ENCODE measurements around the gene TTC39C.
"Not testable (repeated sequence)": the region's sequence is repeated elsewhere in the genome, so short reads cannot be mapped to it uniquely, and the experiment has no call there.

Gene TTC39C

DNA sequence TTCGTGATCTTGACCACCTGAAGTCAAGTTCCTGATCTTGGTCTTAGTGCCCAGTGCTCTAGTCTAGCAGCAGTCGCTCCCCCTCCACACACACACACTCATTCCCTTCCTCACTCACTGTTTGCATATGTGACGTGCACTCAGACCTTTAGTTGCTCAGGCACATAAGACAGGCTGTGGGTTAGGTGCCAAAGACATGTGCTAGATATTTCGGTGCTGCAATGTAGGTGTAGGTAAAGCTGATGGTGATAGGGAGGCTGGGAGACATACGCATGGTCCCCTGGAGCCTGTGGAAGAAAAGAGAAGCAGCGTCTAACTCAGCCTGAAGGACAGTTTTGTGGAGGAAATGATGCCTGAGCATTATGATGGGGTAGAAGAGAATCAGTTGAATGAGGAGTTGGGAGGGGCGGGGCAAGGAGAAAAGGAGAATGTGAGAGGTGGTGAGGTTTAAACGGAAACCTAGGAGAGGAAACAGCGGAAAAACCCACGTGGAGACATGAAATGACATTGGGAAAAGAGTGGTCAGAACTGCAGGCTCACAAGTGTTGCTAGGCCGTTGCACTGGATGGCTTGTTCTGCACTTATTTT, 3.8 kb downstream of the TTC39C start:
- DNase-seq (ENCODE audit: low read depth): no peak

- no peak for DNase-seq (ENCODE audit: low read depth)
These were observed 5.2 kb downstream of the TTC39C start for GRCh38 chr18:24019641-24020331.

DNA sequence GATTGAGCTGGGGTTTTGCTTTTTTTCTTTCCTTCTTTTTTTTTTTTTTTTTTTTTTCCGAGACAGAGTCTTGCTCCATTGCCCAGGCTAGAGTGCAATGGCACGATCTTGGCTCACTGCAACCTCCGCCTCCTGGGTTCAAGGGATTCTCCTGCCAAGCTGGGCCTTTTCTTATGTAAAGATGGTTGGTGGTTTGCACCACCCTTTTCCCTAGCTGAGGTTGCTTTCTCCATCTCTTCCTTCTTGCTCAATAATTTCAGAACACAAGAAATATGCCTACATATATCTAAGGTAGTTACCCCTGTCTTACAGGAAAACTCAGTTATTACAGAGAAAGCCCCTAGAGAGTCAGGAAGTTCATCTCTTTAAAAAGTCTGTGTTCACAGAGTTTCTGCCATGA, 7.0 kb downstream of the TTC39C start:
- DNase-seq (ENCODE audit: low read depth): no peak

GRCh38 chr18:24022161-24022560, 7.6 kb downstream of the TTC39C start:
- DNase-seq (ENCODE audit: low read depth): no peak

GRCh38 chr18:24023185-24023814, 8.7 kb downstream of the TTC39C start:
- no peak for DNase-seq (ENCODE audit: low read depth)

GRCh38 chr18:24024425-24024824, 9.9 kb downstream of the TTC39C start:
- DNase-seq (ENCODE audit: low read depth): no peak

DNA sequence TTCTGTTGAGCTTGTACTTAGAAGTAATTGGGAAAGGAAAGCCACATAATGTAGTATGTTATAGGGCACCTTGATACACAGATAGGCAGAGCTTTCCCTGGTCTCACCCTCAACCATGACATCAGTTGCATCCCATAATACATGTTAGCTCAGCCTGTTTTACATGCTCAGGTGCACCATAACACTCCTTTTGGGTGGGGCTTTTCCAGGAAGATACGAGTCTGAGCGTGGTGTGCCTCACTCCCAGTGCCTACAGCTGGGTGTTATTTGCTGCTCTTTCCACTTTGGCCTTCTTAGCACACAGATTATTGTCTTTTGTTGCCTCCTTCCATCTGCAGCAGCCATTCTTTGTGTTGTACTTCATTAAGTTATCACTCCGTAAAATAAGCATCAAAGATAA, 11.9 kb downstream of the TTC39C start:
- DNase-seq (ENCODE audit: low read depth): no peak

- DNase-seq (ENCODE audit: low read depth): peak; percentile 92
These were observed 12.7 kb downstream of the TTC39C start for GRCh38 chr18:24027156-24027827.

DNA sequence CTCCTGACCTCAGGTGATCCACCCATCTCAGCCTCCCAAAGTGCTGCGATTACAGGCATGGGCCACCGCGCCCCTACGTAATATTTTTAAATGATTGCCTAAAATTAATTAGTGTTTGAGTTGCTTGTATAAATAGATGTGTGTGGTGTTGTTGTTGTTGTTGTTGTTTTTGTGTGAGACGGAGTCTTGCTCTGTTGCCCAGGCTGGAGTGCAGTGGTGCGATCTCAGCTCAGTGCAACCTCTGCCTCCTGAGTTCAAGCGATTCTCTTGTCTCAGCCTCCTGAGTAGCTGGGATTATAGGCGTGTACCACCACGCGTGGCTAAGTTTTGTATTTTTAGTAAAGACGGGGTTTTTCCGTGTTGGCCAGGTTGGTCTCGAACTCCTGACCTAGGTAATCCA, 14.4 kb downstream of the TTC39C start:
- DNase-seq (ENCODE audit: low read depth): not testable (repeated sequence)

GRCh38 chr18:24031318-24031717, 16.8 kb downstream of the TTC39C start:
- no peak for DNase-seq (ENCODE audit: low read depth)

DNA sequence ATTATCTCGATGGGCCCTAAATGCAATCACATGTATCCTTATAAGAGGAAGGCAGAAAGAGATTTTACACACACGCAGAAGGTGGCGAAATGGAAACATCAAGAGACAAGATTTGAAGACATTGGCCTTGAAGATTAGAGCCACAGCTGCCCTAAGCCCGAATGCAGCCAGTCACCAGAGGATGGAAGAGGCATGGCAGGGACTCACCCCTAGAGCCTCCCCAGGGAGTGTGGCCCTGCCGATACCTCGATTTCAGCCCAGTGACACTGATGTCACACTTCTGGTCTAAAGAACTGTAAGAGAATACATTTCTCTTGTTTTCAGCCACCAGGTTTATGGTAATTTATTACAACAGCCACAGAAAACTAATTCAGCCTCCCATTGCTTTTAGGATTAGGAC, 17.4 kb downstream of the TTC39C start:
- DNase-seq (ENCODE audit: low read depth): no peak

DNA sequence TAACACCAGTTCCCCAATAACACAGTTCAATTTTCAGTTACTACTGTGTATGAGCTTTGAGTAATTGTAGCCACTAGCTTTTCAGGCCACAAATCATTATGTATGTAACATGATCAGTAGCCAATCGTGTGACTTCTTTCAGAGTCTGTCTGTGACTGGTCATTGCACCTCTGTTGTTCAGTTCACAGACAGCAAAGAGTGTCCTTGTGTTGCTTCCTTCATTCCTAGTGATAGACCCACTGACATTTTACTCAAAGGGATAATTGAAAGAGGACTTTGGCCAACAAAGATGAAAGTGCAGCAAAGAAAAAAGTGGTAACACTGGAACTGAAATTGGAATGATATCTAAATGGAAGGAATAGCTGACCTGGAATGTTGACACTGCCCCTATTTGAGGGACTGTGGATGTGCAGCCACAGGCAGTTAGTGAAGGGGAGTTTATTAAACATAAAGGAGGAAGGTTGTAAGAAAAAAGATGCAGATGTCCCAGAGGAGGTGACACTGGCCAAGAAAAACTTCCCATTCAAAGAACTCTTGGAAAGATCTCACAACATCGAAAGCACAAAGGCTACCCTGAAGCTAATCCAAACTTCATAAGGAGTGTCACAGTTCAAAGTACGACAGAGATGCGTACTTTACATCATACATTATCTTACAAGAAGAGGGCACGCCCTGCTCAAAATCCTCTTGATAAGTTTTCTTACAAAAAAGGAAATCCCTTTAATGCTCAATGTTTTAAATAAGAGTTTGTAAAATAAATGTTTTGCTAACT, 19.3 kb downstream of the TTC39C start:
- no peak for DNase-seq (ENCODE audit: low read depth)

- no peak for DNase-seq (ENCODE audit: low read depth)
These were observed 20.8 kb downstream of the TTC39C start for GRCh38 chr18:24035316-24035715.

- no peak for DNase-seq (ENCODE audit: low read depth)
These were observed 25.1 kb downstream of the TTC39C start for GRCh38 chr18:24039671-24040070.

- no peak for DNase-seq (ENCODE audit: low read depth)
These were observed 27.1 kb downstream of the TTC39C start for GRCh38 chr18:24041691-24042090.

- DNase-seq (ENCODE audit: low read depth): no peak
These were observed 28.8 kb downstream of the TTC39C start for GRCh38 chr18:24043403-24043802.

- no peak for DNase-seq (ENCODE audit: low read depth)
These were observed 33.7 kb downstream of the TTC39C start for GRCh38 chr18:24048261-24048660.

- DNase-seq (ENCODE audit: low read depth): no peak
These were observed 34.6 kb downstream of the TTC39C start for GRCh38 chr18:24049142-24049541.

DNA sequence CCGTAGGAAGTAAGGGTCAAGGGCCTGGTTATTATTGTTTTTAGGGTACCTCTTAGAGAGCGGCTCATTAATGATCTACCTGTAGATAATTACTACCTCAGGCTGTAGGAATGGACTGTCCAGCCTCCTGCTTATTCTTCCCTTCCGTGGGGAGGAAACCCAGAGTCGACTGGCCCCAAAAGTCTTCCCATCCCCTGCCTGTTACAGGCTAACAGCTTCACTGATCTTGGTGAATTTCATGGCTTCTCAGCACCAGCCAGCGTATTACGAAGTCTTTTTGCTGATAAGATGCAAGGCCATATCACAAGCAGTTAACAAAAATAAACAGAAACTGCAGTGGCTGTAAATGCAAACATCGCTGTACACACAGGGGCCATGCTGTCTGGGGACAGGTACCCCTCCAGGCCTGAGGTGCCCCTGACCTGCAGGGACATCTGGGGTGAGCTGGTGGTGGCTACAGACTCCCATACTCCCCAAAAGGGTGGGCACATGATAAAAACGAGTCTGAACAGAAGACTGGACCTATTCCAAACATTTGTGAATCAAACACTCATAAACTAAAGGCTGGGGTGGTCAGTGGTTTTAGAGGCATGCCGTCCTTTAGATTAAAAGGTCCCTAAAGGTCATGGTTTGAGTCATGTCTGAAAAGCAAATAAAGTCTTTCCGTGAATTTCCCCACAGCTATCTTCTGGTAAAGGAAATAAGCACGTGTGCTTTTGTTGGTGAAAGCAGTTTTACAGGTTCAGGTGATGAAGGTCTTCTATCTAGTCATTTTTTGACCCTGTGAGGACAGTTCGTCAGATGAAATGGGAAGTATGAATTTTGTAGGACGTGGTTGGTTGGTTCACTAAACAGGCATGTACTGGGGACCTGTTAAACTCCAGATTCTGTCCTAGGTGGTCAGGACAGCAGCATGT, 36.7 kb downstream of the TTC39C start:
- DNase-seq (ENCODE audit: low read depth): no peak

GRCh38 chr18:24052053-24052452, 37.5 kb downstream of the TTC39C start:
- no peak for DNase-seq (ENCODE audit: low read depth)

DNA sequence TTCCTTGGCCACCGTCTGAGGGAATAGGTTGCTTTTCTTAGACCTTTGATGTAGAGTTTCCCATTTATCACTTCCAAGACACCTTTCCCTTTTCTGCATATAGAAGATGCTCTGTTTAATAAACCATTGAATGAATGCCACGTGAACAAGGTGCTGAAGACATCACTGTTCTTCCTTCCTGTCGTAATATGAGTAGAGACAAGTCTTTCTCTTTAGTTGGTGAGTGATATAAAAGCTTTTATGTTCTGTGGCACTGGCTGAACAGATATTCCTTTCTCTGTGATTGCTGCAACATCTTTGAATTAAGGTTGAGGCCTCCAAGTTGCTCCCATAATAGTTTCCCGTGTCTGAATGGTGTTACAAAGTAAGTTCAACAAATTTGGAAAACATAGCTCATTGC, 38.7 kb downstream of the TTC39C start:
- no peak for DNase-seq (ENCODE audit: low read depth)
